HG03175 (cell line): Measurements from ENCODE around the gene TAF11L6.
"Not testable (repeated sequence)": the region's sequence is repeated elsewhere in the genome, so short reads cannot be mapped to it uniquely, and the experiment has no call there.

Source experiments
- ATAC-seq: cut with Tn5 transposase; IDR thresholded peaks from one replicate; pipeline ENCODE4 v1.9.1; 2021; ENCODE audit warnings: mild to moderate bottlenecking, moderate library complexity; ENCODE audit not compliant: unreplicated experiment

TAF11L6 gene

DNA sequence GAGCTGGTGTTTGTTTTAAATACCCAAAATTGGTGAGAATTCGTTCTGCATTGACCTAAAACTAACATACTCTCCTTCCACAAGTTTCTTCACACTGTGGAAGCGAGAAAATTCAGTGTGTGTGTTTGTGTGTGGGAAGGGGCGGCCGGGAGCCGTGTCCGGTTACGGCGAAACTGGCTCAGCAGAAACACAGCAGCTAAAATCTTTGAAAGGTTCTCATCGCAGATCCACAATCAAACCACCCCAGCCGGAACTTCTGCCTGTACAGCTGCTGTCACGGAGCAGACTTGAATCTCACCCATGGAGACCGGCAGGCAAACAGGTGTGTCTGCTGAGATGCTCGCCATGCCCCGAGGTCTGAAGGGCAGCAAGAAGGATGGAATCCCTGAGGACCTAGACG lies at the start of gene TAF11L6:
TAF11L6 (plus strand) TSS at position 301 of the 400 bp plus-strand sequence.
- not testable (repeated sequence) for ATAC-seq

DNA sequence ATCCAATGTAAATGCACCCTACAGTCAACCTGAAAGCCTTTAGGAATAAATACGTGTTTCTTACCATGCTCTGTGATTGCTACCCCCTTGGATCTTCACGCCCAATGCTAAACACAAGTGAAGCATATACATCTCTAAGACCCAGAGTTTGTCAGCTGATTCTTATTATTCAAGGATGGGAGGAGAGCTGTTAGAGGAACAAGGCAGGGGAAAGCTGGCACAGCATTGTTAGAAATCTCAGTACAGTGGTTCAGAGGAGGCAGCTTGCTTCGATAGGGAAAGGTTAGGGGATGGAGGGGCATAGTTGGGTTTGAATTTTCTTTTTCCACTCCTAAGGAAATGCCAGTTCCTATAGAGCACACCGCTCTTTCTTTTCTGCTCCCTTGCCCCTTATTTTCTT lies 47.1 kb upstream of the TAF11L6 start:
- ATAC-seq, result no peak

DNA sequence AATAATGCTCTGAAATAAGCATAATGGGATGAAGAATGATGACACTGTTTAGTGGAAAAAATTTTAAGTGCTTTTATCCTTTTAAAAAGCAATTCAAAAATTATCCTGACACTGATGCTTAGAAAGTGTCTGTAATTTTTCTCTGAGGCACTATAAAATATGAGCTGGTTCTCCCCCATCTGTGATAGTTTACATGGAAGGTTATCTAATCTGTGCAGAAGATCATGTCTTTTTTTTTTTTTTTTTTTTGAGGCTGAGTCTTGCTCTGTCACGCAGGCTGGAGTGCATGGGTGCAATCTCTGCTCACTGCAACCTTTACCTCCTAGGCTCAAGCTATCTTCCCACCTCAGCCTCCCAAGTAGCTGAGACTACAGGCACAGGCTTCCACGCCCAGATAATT lies 45.7 kb upstream of the TAF11L6 start:
- no peak for ATAC-seq

DNA sequence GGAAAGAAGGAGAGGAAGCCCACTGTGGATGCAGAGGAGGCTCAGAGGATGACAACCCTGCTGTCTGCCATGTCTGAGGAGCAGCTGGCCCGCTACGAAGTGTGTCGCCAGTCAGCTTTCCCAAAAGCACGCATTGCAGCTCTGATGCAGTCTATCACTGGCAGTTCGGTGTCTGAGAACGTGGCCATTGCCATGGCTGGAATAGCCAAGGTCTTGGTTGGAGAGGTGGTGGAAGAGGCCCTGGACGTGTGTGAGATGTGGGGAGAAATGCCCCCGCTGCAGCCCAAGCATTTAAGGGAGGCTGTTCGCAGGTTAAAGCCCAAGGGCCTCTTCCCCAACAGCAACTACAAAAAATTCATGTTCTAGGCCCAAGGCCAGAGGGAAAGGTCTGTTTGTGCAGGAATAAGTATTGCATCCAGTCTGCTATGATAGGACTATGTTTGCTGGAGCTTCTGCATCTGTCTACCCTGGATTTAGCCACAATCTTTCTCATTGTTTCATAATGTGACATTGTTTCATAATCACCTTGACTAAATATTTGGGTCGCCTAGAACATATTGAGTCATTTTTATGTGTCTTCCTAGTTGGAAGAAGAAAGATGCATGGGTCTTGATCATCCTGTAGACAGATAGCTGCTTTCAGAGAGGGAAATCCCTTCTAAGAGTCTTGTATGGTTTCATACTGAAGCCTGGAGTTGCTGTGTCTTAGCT lies 41.9 kb upstream of the TAF11L6 start:
- not testable (repeated sequence) for ATAC-seq

DNA sequence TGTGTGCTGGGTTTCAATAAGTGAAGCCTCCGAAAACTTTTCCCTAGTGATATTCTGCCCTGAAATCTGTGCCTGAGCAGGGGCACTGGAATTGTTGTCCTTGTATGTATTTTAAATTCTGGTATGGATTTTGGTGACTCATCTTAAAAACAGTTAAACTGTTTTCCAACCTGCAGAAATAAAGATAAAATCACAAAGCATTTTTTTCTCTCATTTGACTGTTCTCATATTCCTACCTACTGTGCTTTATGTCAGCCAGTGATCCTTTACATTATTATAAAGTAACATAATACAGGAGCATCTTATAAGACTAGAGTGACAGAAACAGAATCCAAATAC lies 41.3 kb upstream of the TAF11L6 start:
- ATAC-seq, result no peak

DNA sequence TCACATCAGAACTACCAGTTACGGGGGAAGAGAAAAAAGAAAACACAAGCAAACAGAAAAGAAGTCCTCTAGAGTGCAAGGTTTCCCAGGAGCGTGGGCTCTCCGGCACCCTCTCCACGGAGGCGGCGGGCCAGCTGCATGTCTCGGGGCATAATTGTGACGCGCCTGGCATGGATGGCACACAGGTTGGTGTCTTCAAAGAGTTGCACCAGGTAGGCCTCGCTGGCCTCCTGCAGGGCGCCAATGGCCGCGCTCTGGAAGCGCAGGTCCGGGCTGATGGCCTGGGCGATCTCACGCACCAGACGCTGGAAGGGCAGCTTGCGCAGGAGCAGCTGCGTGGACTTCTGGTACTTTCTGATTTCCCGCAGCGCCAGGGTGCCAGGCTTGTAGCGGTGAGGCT lies 37.2 kb upstream of the TAF11L6 start:
- not testable (repeated sequence) for ATAC-seq

DNA sequence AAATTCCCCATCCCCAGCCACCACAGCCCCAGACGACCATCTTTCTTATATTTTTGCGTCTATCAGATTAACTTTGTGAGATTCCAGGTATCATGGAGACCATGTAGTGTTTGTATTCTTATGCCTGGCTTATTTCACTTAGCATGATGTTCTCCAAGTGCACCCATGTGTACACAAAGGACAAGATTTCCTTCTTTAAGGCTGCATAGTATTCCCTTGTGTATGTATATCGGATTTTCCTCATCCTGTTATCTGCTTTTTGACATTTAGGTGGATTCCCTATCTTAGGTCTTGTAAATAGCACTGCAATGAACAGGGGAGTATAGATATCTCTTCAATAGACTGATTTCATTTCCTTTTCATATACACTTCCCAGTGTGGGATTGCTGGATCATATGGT lies 35.7 kb upstream of the TAF11L6 start:
- no peak for ATAC-seq

DNA sequence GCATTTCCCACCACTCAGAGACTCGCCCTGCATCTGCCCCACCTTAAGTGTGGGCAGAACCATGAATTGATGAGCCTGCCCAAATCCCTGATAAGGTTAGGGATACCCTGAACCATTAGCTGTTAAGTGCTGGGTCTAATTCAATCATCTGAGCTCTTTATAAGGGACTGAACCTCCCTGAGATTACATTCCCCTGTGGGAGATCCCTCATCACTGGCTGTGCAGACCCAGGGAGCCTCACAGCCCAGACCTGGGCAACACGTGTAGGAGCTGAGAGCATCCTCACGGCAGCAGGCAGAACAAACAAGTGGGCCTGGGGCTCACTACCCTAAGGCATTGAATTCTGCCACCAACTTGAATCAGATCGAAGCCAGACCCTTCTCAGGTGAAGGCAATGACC lies 31.0 kb upstream of the TAF11L6 start:
- no peak for ATAC-seq

DNA sequence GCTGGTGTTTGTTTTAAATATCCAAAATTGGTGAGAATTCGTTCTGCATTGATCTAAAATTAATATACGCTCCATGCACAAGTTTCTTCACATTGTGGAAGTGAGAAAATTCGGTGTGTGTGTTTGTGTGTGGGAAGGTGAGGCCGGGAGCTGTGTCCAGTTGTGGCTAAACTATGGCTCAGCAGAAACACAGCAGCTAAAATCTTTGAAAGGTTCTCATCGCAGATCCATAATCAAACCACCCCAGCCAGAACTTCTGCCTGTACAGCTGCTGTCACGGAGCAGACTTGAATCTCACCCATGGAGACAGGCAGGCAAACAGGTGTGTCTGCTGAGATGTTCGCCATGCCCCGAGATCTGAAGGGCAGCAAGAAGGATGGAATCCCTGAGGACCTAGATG lies 30.5 kb upstream of the TAF11L6 start, which contains the start of gene TAF11L2:
TAF11L2 (plus strand) TSS at position 301 of the 400 bp plus-strand sequence.
- ATAC-seq, result not testable (repeated sequence)

DNA sequence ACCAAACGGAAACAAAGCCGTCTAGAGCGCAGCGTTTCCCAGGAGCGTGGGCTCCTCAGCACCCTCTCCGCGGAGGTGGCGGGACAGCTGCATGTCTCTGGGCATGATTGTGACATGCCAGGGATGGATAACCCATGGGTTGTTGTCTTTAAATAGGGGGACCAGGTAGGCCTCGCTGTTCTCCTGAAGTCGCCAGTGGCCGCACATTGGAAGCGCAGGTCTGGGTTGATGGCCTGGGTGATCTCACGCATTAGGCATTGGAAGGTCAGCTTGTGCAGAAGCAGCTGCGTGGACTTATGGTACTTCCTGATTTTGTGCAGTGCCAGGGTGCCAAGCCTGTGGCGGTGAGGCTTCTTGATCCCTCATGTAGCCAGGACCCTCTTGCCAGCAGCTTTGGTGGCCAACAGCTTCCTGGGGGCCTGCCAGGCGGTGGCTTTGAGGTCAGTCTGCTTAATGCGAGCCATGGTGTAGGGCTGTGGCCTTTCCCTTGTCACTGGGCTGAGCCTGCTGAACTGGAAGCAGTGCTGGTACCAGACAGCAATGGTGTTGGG lies 16.6 kb upstream of the TAF11L6 start:
- no peak for ATAC-seq

DNA sequence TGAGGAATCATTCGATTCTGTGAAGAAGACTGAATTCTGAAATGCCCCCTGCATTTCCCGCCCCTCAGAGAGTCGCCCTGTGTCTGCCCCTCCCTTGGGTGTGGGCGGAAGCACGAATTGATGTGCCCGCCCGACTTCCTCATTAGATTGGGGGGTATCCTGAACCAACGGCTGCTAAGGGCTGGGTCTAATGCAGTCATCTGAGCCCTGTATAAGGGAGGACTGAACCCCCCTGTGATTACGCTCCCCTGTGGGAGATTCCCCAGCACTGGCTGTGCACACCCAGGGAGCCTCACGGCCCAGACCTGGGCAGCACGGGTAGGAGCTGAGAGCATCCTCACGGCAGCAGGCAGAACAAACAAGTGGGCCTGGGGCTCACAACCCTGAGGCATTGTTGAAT lies 10.9 kb upstream of the TAF11L6 start:
- not testable (repeated sequence) for ATAC-seq

DNA sequence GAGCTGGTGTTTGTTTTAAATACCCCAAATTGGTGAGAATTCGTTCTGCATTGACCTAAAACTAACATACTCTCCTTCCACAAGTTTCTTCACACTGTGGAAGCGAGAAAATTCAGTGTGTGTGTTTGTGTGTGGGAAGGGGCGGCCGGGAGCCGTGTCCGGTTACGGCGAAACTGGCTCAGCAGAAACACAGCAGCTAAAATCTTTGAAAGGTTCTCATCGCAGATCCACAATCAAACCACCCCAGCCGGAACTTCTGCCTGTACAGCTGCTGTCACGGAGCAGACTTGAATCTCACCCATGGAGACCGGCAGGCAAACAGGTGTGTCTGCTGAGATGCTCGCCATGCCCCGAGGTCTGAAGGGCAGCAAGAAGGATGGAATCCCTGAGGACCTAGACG lies 10.4 kb upstream of the TAF11L6 start, which contains the start of gene TAF11L3:
TAF11L3 (plus strand) TSS at position 301 of the 400 bp plus-strand sequence.
- ATAC-seq, result not testable (repeated sequence)

DNA sequence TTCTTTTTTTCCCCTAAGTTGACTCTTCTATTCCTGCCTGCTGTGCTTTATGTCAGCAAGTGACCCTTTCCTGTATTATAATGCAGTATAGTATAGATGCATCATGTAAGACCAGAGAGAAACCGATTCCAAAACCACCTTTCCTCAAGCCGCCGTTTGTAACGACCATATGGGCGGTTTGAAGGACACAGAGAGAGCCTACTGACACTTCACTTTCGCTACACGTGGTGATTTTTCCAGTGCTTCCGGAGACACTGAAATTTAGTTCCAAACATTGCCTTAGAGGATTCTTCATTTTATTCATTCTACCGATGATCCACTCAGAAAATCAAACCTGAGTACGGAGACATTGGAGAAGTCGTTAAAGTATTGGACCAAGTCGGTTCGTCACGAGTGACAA lies 9.0 kb upstream of the TAF11L6 start:
- not testable (repeated sequence) for ATAC-seq

DNA sequence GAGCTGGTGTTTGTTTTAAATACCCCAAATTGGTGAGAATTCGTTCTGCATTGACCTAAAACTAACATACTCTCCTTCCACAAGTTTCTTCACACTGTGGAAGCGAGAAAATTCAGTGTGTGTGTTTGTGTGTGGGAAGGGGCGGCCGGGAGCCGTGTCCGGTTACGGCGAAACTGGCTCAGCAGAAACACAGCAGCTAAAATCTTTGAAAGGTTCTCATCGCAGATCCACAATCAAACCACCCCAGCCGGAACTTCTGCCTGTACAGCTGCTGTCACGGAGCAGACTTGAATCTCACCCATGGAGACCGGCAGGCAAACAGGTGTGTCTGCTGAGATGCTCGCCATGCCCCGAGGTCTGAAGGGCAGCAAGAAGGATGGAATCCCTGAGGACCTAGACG lies 7.0 kb upstream of the TAF11L6 start, which contains the start of gene TAF11L4:
TAF11L4 (plus strand) TSS at position 301 of the 400 bp plus-strand sequence.
- ATAC-seq, result not testable (repeated sequence)

DNA sequence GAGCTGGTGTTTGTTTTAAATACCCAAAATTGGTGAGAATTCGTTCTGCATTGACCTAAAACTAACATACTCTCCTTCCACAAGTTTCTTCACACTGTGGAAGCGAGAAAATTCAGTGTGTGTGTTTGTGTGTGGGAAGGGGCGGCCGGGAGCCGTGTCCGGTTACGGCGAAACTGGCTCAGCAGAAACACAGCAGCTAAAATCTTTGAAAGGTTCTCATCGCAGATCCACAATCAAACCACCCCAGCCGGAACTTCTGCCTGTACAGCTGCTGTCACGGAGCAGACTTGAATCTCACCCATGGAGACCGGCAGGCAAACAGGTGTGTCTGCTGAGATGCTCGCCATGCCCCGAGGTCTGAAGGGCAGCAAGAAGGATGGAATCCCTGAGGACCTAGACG lies 3.5 kb upstream of the TAF11L6 start, which contains the start of gene TAF11L5:
TAF11L5 (plus strand) TSS at position 301 of the 400 bp plus-strand sequence.
- not testable (repeated sequence) for ATAC-seq

DNA sequence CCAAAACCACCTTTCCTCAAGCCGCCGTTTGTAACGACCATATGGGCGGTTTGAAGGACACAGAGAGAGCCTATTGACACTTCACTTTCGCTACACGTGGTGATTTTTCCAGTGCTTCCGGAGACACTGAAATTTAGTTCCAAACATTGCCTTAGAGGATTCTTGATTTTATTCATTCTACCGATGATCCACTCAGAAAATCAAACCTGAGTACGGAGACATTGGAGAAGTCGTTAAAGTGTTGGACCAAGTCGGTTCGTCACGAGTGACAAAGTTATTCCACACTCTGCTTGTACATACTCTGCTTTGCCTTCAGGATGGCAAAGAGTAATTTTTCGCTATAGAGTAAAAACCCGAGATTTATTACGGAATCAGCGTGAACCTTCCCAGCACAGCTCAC lies 2.0 kb upstream of the TAF11L6 start:
- ATAC-seq, result not testable (repeated sequence)
